HEK293T (cell line): ENCODE data around the gene PDE6B.

ENCODE experiments used
- ARNT ChIP-seq: fragments of 450-650 bp; IDR thresholded peaks from 2 replicates; pipeline ENCODE4 v1.6.1; 2017; ENCODE audit warnings: mild to moderate bottlenecking
- BHLHE40 ChIP-seq: fragments of 450-650 bp; IDR thresholded peaks from 2 replicates; pipeline ENCODE4 v1.6.1; 2016; ENCODE audit warnings: mild to moderate bottlenecking, moderate library complexity, borderline replicate concordance
- ELF4 ChIP-seq: fragments of 450-650 bp; IDR thresholded peaks from 2 replicates; pipeline ENCODE4 v1.6.1; 2017; ENCODE audit warnings: antibody characterized with exemption
- FOXA1 ChIP-seq: fragments of 450-650 bp; IDR thresholded peaks from 2 replicates; pipeline ENCODE4 v1.6.1; 2016; ENCODE audit warnings: mild to moderate bottlenecking
- FOXK2 ChIP-seq: fragments of 450-650 bp; IDR thresholded peaks from 2 replicates; pipeline ENCODE4 v1.6.1; 2016; ENCODE audit warnings: mild to moderate bottlenecking
- HDGF ChIP-seq: fragments of 450-650 bp; IDR thresholded peaks from 2 replicates; pipeline ENCODE4 v1.6.1; 2017; ENCODE audit warnings: antibody characterized with exemption, borderline replicate concordance
- PKNOX1 ChIP-seq: fragments of 450-650 bp; IDR thresholded peaks from 2 replicates; pipeline ENCODE4 v1.6.1; 2016
- SP1 ChIP-seq: fragments of 450-650 bp; IDR thresholded peaks from 2 replicates; pipeline ENCODE4 v1.6.1; 2017
- SUZ12 ChIP-seq: fragments of 450-650 bp; IDR thresholded peaks from 2 replicates; pipeline ENCODE4 v1.6.1; 2016; ENCODE audit warnings: mild to moderate bottlenecking
- TARDBP ChIP-seq: fragments of 450-650 bp; IDR thresholded peaks from 2 replicates; pipeline ENCODE4 v1.6.1; 2016

GRCh38 chr4:576991-577498, 48.3 kb upstream of the PDE6B start:
- TF ChIP-seq ELF4 (no peak), FOXK2 (no peak), TARDBP (no peak), SP1 (no peak), SUZ12 (no peak), PKNOX1 (no peak), BHLHE40 (no peak), FOXA1 (no peak), HDGF (no peak), ARNT (no peak)
